ENCODE data around the gene PHOSPHO2.

PHOSPHO2 gene, protein sequence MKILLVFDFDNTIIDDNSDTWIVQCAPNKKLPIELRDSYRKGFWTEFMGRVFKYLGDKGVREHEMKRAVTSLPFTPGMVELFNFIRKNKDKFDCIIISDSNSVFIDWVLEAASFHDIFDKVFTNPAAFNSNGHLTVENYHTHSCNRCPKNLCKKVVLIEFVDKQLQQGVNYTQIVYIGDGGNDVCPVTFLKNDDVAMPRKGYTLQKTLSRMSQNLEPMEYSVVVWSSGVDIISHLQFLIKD

GRCh38 chr2:169694113-169694893 lies at the start of gene PHOSPHO2, which contains the start of gene CFAP210:
TSS of gene PHOSPHO2 (plus strand) at chr2:169694469. CDS start at chr2:169700972, 6,503 bp downstream.
TSS of gene CFAP210 (minus strand) at chr2:169694405. CDS start at chr2:169694327, 78 bp downstream.
- DNase-seq: peak; percentile 88

- no peak for DNase-seq
Measured at GRCh38 chr2:169647496-169647895, 46.8 kb upstream of the PHOSPHO2 start.

DNA sequence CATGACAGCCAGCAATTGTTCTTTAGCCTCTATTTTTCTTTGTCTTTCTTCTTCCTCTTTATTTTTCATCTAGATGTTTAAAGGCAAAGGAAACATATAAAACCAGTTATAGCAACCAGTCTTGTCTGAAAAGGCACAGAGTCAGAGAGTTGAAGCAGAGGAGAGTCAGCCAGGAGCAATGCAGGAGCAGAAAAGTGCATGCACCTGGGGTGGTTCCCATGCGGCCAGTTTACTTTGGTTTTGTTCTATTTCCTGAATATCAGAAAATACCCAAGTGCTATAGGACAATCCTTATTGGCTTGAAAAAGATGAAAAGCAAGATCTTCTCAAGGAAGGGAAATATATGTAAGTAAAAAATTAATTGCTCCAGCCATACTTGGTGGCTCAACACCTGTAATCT lies 45.0 kb upstream of the PHOSPHO2 start:
- DNase-seq: no peak

DNA sequence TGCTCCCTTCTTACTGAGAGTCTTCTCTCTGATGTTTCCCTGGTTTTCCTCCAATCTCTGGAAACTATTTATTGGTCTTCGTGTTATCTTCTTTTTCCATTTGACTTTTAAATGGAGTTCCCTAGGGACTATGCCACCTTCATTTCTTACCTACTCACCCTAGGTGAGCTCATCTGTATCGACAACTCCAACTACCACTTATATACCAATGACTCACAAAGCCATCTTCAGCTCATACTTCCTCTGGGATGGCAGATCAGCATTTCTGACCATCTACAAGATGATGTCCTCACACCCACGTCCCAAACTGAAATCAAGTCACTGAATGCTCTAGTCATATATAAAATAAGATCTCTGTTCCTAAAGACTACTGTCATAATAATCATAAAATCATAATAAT lies 40.6 kb upstream of the PHOSPHO2 start:
- DNase-seq: no peak

GRCh38 chr2:169656164-169656563 lies 38.1 kb upstream of the PHOSPHO2 start:
- no peak for DNase-seq

DNA sequence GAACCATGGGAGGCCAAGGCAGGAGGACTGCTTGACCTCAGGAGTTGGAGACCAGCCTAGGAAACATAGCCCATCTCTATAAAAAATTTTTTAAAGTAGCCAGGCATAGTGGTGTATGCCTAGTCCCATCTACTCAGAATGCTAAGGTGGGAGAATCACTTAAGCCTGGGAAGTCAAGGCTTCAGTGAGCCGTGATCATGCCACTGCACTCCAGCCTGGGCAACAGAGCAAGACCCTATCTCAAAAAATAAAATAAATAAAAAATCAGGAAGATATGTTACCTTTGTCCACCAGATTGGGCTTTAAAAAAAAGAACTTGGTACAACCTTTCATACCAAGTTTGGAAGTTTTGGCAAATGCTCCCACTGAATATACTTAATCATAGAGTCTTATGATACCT lies 35.4 kb upstream of the PHOSPHO2 start:
- no peak for DNase-seq

DNA sequence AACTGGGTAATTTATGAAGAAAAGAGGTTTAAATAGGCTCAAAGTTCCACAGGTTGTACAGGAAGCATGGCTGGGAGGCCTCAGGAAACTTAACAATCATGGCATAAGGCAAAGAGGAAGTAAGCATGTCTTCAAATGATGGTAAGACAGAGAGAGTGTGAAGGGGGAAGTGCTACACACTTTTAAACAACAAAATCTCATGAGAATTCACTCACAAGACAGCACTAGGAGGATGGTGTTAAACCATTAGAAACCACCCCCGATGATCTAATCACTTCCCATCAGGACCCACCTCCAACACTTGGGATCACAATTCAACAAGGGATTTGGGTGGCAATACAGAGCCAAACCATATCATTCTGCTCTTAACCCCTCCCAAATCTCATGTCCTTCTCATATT lies 34.9 kb upstream of the PHOSPHO2 start:
- DNase-seq: no peak

GRCh38 chr2:169661265-169661664 lies 33.0 kb upstream of the PHOSPHO2 start:
- DNase-seq: no peak

DNA sequence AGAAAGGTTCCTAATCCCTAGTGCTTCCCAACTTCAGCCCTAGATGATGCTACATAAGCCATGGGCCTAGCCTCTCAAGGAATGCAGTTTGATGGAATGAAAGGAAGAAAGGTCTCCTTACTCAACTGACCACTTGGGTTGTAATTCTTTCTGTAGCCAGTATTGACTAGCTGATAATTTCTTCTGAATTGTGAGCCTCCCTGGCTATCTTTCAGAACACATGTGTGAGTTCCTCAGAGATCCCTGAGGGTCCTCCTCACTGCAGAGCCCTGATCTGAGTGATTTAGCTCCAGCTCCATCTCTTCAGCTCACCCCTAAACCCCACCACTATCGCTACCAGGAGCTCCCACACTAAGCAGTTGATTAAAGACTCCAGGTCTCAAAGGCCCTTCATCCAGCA lies 31.5 kb upstream of the PHOSPHO2 start:
- no peak for DNase-seq

DNA sequence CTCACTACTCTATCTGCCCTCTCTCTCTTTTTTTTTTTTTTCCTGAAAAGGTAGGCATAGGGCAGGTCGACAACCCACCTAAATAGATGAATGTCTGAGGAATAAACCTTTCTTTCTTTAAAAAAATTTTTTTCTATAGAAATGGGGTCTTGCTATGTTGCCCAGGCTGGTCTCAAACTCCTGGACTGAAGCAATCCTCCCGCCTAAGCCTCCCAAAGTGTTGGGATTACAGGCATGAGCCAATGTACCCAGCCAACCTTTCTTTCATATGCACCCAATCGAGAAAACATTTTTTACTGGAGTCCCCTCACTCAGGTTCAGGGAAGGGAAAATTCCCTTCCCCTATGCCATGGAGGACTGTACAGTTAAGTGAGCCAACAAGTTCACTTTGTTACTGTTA lies 31.0 kb upstream of the PHOSPHO2 start:
- DNase-seq: no peak

GRCh38 chr2:169664600-169664977 lies 29.7 kb upstream of the PHOSPHO2 start:
- DNase-seq: no peak

DNA sequence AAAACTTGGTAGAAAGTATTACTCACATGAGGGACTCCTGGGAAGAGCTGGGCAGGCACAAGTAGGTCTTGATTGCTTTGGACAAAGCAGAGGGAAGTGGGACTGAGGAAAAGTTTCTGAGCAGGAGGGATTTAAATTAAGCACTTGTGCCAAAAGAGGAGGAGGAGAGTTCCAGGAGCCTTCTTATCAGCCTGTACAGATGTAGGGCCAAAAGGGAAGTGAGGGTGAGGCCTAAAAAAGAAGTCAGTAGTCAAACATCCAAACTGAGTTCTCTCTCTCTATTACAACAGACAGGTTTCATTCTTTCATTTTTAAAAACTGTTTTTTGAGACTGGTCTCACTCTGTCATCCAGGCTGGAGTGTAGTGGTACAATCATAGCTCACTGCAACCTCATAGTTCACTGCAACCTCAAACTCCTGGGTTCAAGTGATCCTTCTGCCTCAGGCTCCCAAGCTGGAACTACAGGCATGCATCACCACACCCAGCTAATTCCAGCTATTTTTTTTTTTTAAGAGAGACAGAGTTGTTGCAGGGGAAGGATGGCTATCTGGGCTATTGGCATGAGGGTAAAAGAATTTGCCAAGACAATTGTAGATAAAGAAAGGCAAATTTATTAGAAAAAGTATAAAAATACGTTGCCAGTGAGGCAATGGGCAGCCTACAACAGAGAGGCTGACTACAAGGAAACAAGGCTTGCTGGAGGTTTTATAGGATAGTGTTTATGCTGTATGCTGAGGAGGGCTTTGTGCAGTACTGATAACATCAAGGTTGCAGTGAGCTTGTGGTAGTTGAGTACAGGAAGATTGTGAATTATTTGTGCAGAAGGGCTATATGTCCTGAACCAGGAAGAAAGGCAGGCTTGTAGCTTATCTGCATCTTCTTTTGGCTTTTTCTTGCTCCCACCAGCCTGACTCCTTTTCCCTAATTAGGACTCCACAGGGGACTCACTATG lies 29.0 kb upstream of the PHOSPHO2 start:
- no peak for DNase-seq

DNA sequence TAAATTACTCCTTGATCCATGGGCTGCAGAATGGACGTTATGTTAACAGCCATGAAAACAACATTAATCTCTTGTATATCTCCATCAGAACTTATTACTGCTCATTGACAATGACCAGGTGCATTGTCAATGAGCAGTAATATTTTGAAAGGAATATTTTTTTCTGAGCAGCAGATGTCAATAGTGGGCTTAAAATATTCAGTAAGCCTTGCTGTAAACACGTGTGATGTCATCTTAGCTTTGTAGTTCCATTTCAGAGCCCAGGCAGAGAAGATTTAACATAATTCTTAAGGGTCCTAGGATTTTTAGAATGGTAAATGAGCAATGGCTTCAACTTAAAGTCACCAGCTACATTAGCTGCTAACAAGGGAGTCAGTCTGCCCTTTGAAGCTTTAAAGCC lies 26.7 kb upstream of the PHOSPHO2 start:
- DNase-seq: no peak

GRCh38 chr2:169670215-169670651 lies 24.0 kb upstream of the PHOSPHO2 start:
- no peak for DNase-seq

GRCh38 chr2:169670937-169671336 lies 23.3 kb upstream of the PHOSPHO2 start:
- no peak for DNase-seq

- DNase-seq: no peak
Measured at GRCh38 chr2:169672406-169672805, 21.9 kb upstream of the PHOSPHO2 start.

- no peak for DNase-seq
Measured at GRCh38 chr2:169673106-169673505, 21.2 kb upstream of the PHOSPHO2 start.

GRCh38 chr2:169673921-169674320 lies 20.3 kb upstream of the PHOSPHO2 start:
- no peak for DNase-seq

DNA sequence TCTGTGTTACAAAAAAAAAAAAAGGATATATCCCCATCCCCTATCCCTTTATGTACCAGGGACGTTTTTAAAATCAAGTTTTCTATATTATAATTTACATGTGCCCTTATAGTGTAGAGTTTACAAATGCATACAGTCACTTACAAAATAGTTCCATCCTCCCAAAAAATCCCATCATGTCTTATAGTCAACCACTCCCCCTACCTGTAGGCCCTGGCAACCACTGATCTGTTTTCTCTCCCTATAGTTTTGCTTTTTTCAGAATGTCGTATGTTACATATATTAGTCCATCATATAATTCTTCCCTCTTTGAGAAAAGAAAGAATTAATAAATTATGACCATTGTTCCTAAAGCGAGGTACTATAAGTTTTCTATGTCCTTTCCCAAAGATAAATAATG lies 17.9 kb upstream of the PHOSPHO2 start:
- DNase-seq: no peak

DNA sequence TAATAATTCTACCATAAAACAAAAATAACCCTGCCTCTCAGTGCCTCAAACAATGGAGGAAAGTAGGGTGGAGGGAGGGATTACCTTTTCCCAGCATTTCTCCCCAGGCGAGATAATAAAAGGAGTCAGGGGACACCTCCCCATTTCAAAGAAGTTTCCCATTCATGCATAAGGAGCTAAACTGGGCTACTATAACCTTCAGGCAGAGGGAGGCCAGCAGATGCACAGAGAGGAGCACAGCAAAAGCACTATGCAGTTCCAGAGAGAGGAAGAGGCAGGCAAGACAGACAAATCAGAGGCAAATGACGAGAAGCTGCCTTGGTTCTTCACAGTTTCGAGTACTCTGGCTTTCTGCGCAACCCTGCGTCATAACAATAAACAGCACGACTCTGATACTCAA lies 17.4 kb upstream of the PHOSPHO2 start:
- DNase-seq: no peak

- no peak for DNase-seq
Measured at GRCh38 chr2:169683054-169683424, 11.2 kb upstream of the PHOSPHO2 start.

DNA sequence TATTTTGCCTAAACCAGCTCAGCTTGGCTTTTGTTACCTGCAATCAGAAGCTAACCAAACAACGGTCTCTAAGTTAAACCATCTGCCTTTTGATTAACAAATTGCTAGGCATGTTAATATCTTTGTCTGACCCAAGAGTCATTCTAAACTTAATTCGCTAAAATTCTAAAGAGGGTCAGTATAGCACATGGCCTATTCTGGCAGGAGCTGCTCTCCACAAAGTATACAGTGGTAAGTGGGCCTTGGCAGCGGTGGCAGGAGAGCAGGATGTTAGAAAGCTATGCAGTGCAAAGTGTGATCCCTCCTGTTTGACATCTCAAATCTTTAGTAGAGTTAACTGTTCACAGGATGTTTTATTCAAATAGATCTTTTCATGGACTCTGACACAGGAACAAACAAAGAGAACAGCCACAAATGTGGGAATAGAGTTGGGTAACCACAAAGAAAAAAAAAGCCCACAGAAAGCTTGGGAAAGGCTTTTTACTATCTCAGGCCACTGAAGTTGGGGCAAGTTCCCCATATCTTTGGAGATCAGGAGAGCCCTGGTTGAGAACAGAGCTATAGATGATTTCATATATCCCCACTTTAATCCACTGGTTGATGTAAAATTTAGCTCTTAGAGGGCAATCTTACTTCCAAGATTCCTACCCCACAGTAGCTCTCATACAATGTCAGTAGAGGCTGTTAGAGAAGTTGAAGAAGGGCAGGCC lies 10.7 kb upstream of the PHOSPHO2 start:
- DNase-seq: no peak

DNA sequence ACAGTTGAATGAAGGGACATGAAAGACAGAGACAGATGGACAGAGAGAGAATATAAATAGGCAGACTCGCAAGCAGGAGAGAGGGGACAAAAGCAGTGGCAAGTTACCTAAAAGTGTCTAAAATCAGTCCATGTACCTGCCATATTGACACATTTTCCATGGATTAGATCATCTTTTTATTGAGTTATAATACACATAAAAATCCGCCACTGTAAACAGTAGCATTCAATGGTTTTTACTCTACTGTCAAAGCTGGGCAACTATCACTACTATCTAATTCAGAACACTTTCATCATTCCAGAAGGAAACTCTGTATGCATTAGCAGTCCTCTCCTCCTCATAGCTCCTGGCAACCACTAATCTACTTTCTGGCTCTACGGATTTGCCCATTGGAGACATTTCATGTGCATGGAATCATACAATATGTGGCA lies 10.1 kb upstream of the PHOSPHO2 start:
- DNase-seq: no peak
